GM23248 (cell line): Measurements from ENCODE around the gene RHEB. TPM values are rescaled to one million over a fixed set of nuclear protein-coding genes. Genes with fewer than 3 reads are reported as not detected.
A peak's percentile ranks its signal among the peaks of the same experiment; 100 is the strongest.

Experiments
- DNase-seq: peaks from one replicate; pipeline ENCODE4 v3.0.0-alpha.2; 2015
- H2AFZ ChIP-seq: fragments of 200-600 bp; sonication (generic); 2 replicates; pipeline ENCODE4 v1.6.1; 2016; ENCODE audit warnings: antibody characterized with exemption
- H3F3A ChIP-seq: fragments of 200-600 bp; sonication (generic); 2 replicates; pipeline ENCODE4 v1.6.1; 2016; ENCODE audit warnings: mild to moderate bottlenecking, antibody characterized with exemption, mixed run types; ENCODE audit not compliant: insufficient read depth
- H3K27ac ChIP-seq: fragments of 200-600 bp; sonication (generic); 2 replicates; pipeline ENCODE4 v1.5.1; 2016; ENCODE audit warnings: mild to moderate bottlenecking
- H3K27me3 ChIP-seq: fragments of 200-600 bp; sonication (generic); replicated peaks from 2 replicates; pipeline ENCODE4 v1.6.1; 2016; ENCODE audit warnings: mild to moderate bottlenecking; ENCODE audit not compliant: insufficient read depth
- H3K36me3 ChIP-seq: fragments of 200-600 bp; sonication (generic); 2 replicates; pipeline ENCODE4 v1.6.1; 2016; ENCODE audit warnings: low read depth, mild to moderate bottlenecking
- H3K4me1 ChIP-seq: fragments of 200-600 bp; sonication (generic); 2 replicates; pipeline ENCODE4 v1.6.1; 2016; ENCODE audit warnings: mild to moderate bottlenecking; ENCODE audit not compliant: insufficient read depth
- H3K4me2 ChIP-seq: fragments of 200-600 bp; sonication (generic); one replicate; pipeline ENCODE4 v1.6.1; 2016; ENCODE audit warnings: mild to moderate bottlenecking; ENCODE audit not compliant: unreplicated experiment
- H3K4me3 ChIP-seq: fragments of 200-600 bp; sonication (generic); 2 replicates; pipeline ENCODE4 v1.5.1; 2016; ENCODE audit warnings: mild to moderate bottlenecking
- H3K79me2 ChIP-seq: fragments of 200-600 bp; sonication (generic); 2 replicates; pipeline ENCODE4 v1.6.1; 2016; ENCODE audit warnings: mild to moderate bottlenecking; ENCODE audit not compliant: insufficient read depth
- H3K9ac ChIP-seq: fragments of 200-600 bp; sonication (generic); 2 replicates; pipeline ENCODE4 v1.6.1; 2016; ENCODE audit warnings: mild to moderate bottlenecking
- H3K9me2 ChIP-seq: fragments of 200-600 bp; sonication (generic); 2 replicates; pipeline ENCODE4 v1.6.1; 2016; ENCODE audit warnings: mixed run types, mild to moderate bottlenecking, moderate library complexity; ENCODE audit not compliant: insufficient read depth
- H3K9me3 ChIP-seq: fragments of 200-600 bp; sonication (generic); one replicate; pipeline ENCODE4 v1.6.1; 2017; ENCODE audit warnings: low read depth
- H4K20me1 ChIP-seq: fragments of 200-600 bp; sonication (generic); 2 replicates; pipeline ENCODE4 v1.6.0; 2016; ENCODE audit not compliant: insufficient read depth
- EZH2 ChIP-seq: fragments of 200-600 bp; sonication (generic); IDR thresholded peaks from 2 replicates; pipeline ENCODE4 v1.6.1; 2018; ENCODE audit warnings: antibody characterized with exemption, mild to moderate bottlenecking; ENCODE audit not compliant: insufficient read depth, poor library complexity, severe bottlenecking
- EZH2phosphoT487 ChIP-seq: fragments of 200-600 bp; sonication (generic); IDR thresholded peaks from 2 replicates; pipeline ENCODE4 v1.6.1; 2018; ENCODE audit warnings: antibody characterized with exemption, moderate library complexity, mild to moderate bottlenecking, low read depth; ENCODE audit not compliant: insufficient read depth
- WGBS, 2 experiments: methylation state at CpG; one replicate each; pipeline ENCODE4 v1.1.6; 2015 to 2017; ENCODE audit warnings: low lambda C conversion rate in 2 of 2, low coverage in 1 of 2; ENCODE audit errors: missing lambda C conversion rate in 2 of 2; 5-methylcytosine and 5-hydroxymethylcytosine counted together
- in situ Hi-C: fragments of 300-500 bp; cut with MboI; formaldehyde crosslinking; loops from 2 replicates; pipeline ENCODE4 v1.15.0; 2020
- polyA plus RNA-seq: library from polyadenylated mRNA; unstranded; fragments of >200 nt; fragmentation: Nextera tagmentation; extraction: Ambion mirVana; gene quantifications from 2 replicates; pipeline ENCODE4 v1.2.1, GENCODE V29; 2016
- total RNA-seq: library from RNA; depleted of rRNA; stranded (reverse); fragments of >200 nt; shearing (Covaris generic); gene quantifications from 2 replicates; pipeline ENCODE4 v1.2.3, GENCODE V29; 2014

Gene RHEB
- total and polyA plus RNA-seq, 2 experiments from 2014 or later: 86.4 to 235 TPM

DNA sequence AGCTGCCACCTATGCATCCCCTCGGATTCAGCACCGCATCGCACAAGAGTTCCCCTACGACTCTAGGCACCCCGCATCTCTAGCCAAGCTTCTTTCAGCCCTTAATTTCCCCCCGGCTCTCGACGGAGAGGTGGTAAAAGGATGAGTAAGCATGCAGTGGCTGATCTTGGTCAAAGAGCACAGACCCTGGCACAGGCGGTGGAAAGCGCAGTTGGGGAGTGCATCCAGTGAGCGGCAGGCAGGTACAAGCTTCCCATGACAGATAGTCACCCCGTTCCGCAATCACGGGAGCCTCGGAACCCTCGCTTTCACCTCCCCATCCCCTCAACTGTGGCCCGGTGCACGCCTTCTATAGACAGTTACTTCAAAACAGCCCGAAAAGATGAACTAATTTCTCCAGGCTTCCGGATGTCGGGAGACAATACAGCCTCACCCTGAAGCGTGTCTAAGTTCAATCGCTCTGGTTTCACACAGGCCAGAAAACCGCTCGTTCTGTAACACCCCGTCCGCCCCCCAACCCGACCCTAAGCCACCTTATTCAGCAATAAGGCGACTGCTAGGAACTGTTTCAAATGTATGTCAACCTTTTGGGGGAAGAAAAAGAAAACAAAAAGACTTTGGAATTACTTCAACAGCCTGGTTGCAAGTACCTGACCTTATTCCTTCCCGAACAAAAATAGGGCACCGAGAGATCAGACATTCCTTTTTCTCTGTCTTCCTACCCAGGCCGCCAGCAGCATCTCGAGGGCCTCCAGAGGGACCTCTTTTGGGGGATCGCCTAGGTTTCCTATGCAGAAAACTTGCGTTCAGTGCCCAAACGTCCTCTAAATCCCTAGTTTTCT lies 1.4 kb downstream of the RHEB start:
- Histone ChIP-seq H3K79me2 (peaks cover 56% of the 10 kb centered on the region), H4K20me1 (peaks cover 34% of the 10 kb centered on the region)
- in situ Hi-C loops: no loop called here

DNA sequence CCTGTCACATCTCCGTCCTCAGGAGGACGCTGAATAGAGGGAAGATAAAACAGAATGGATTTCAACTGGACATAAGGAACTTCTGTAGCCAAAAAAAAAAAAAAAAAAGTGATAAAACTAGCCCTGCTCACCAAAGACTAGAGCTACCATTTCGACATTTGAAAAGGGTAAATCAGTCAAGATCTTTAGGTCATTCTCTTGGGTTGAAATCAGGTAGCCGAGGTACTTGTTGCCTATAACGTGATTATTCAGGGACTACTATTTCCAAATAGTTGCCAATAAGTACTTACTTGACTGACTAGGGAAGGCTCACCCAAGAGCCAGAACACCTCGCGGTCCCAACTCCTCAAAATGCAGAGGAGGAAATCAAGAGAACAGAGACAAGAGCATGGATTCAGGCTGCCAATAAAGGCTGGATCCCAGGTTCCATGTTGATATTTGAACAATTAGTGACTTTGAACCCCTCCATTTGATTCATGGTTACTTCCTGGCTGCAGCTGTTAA lies 2.0 kb downstream of the RHEB start:
- H3K9me2 ChIP-seq: no peaks in the 10 kb centered on the region
- no peak overlapping the region for H2AFZ ChIP-seq
- peaks cover 12% of the 10 kb centered on the region; the same call in 1 of the 2 replicates for H3F3A ChIP-seq
- H3K36me3 ChIP-seq: no peaks in the 10 kb centered on the region; the same call in 1 of the 2 replicates
- peak overlapping the region; percentile 96 for H3K27ac ChIP-seq
- no peak for DNase-seq
- in situ Hi-C loops: no loop called here
- peak overlapping the region; percentile 98 for H3K9ac ChIP-seq
- no peaks in the 10 kb centered on the region for H3K27me3 ChIP-seq
- H3K4me2 ChIP-seq: peak overlapping the region; percentile 96
- peaks cover 63% of the 10 kb centered on the region for H3K79me2 ChIP-seq
- no peaks in the 10 kb centered on the region for H3K9me3 ChIP-seq
- WGBS, 2 experiments: 55 to 58% methylated on average over 7 of the region's 7 CpGs
- peaks cover 10% of the 10 kb centered on the region for H3K4me1 ChIP-seq
- TF ChIP-seq EZH2phosphoT487: no peak
- no peak for TF ChIP-seq EZH2
- H3K4me3 ChIP-seq: peak overlapping the region; percentile 84
- peaks cover 35% of the 10 kb centered on the region for H4K20me1 ChIP-seq

More for the DNA sequence above, 1.4 kb downstream of the RHEB start:
- peak; percentile 73 for DNase-seq
- Histone ChIP-seq H3K9me3 (no peaks in the 10 kb centered on the region), H3K9me2 (no peaks in the 10 kb centered on the region), H3F3A (peaks cover 12% of the 10 kb centered on the region; the same call in 1 of the 2 replicates), H3K27me3 (no peaks in the 10 kb centered on the region), H3K27ac (peak overlapping the region; percentile 96), H3K4me2 (peak overlapping the region; percentile 96), H3K4me3 (peak overlapping the region; percentile 84), H3K4me1 (peaks cover 10% of the 10 kb centered on the region), H3K9ac (peak overlapping the region; percentile 98), H3K36me3 (no peaks in the 10 kb centered on the region; the same call in 1 of the 2 replicates), H2AFZ (no peak overlapping the region; the same call in 1 of the 2 replicates)
- WGBS, 2 experiments: 3 to 4% methylated on average over 36 of the region's 36 CpGs
- TF ChIP-seq EZH2phosphoT487 (no peak), EZH2 (no peak)

DNA sequence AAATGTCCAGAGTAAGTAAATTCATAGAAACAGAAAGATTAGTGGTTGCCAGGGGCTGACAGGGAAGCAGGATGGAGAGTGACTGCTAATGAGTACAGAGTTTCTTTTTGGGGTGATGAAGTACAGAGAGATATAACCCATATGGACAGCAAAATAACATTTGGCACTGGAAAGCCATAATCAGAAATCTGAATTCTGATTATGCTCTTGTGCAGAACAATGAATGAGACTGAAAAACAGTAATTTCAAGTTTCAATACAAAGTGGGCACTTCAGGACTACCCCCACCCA lies 4.5 kb downstream of the RHEB start:
- H3K4me2 ChIP-seq: no peak overlapping the region
- no peaks in the 10 kb centered on the region for H3K27me3 ChIP-seq
- H3K27ac ChIP-seq: no peak overlapping the region
- DNase-seq: no peak
- H4K20me1 ChIP-seq: peaks cover 44% of the 10 kb centered on the region
- H3K9ac ChIP-seq: no peak overlapping the region
- TF ChIP-seq EZH2phosphoT487 (no peak), EZH2 (no peak)
- no peaks in the 10 kb centered on the region; the same call in 1 of the 2 replicates for H3K36me3 ChIP-seq
- no peaks in the 10 kb centered on the region for H3K9me3 ChIP-seq
- H3K79me2 ChIP-seq: peaks cover 87% of the 10 kb centered on the region
- in situ Hi-C loops: no loop called here
- H3F3A ChIP-seq: peaks cover 12% of the 10 kb centered on the region; the same call in 1 of the 2 replicates
- H3K4me1 ChIP-seq: peaks cover 7% of the 10 kb centered on the region
- H3K4me3 ChIP-seq: no peak overlapping the region
- no peaks in the 10 kb centered on the region for H3K9me2 ChIP-seq
- H2AFZ ChIP-seq: no peak overlapping the region

DNA sequence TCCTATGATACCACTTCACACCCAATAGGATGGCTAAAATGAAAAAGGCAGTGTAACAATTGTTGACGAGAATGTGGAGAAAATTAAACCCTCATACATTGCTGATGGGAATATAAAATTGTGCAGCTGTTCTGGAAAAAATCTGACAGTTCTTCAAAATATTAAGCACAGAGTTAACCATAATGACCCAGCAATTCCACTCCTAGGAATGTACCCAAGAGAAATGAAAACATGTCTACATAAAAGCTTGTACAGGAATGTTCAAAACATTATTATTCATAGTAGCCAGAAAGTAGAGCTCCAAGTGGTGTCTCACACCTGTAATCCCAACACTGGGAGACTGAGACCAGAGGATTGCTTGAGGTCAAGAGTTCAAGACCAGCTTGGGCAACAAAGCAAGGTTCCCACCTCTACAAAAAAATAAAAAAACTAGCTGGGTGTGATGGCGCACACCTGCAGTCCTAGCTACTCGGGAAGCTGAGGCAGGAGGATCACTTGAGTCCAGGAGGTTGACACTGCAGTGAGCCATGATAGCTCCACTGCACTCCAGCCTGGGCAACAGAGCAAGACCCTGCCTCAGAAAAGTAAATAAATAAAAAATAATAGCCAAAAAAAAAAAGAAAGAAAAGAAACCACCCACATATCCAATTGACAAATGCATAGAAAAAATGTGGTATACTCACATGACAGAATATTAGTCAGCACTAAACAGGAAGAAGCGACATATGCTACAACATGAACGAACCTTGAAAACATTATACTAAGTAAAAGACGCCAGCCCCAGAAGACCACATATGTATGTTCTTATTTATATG lies 5.0 kb downstream of the RHEB start:
- Histone ChIP-seq H3K4me3 (no peak overlapping the region), H3K27me3 (no peaks in the 10 kb centered on the region), H3K9me3 (no peaks in the 10 kb centered on the region), H3K79me2 (peaks cover 93% of the 10 kb centered on the region), H3K4me1 (peaks cover 7% of the 10 kb centered on the region), H3K27ac (no peak overlapping the region), H4K20me1 (peaks cover 44% of the 10 kb centered on the region), H3F3A (peaks cover 12% of the 10 kb centered on the region; the same call in 1 of the 2 replicates), H3K9me2 (no peaks in the 10 kb centered on the region), H3K36me3 (no peaks in the 10 kb centered on the region; the same call in 1 of the 2 replicates), H3K9ac (no peak overlapping the region), H2AFZ (no peak overlapping the region), H3K4me2 (no peak overlapping the region)
- in situ Hi-C loops: no loop called here
- TF ChIP-seq EZH2 (no peak), EZH2phosphoT487 (no peak)
- 93 to 96% methylated on average over 6 of the region's 6 CpGs for WGBS, 2 experiments
- no peak for DNase-seq
